Lower leg skin (tissue), 3 donors: ENCODE measurements around the gene CHD6.

Experiments used
- POLR2A ChIP-seq, 2 donors: fragments of 450-650 bp; IDR thresholded peaks; one replicate each; pipeline ENCODE4 v1.6.1; 2016 to 2017; ENCODE audit warnings: antibody characterized with exemption in 2 of 2, mild to moderate bottlenecking in 1 of 2, moderate library complexity in 1 of 2
- TF ChIP-seq, protein P1 (sequence below), 3 donors: fragments of 450-650 bp; IDR thresholded peaks; one replicate each; pipeline ENCODE4 v1.5.1; 2016; ENCODE audit warnings: antibody characterized with exemption in 3 of 3, mild to moderate bottlenecking in 3 of 3, moderate library complexity in 2 of 3

DNA sequence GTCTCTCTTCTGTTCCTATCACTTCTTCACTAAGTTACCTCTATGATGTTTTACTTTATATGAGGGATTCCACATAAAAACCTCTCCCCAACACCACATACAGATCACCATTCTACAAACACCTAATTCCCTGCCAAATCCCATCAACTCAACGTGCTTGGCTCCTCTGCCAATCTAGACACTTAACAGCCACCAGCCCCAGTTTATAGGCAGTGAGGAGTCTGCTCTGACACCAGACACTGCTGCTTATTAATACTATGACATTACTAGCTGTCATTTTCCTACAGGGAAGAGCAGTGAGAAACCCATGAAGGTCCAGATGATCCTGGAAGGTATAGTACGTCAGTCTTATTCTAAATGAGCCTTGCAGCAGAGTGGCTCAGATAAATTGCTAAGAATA, 104.3 kb downstream of the CHD6 start:
- TF ChIP-seq, protein P1, sequence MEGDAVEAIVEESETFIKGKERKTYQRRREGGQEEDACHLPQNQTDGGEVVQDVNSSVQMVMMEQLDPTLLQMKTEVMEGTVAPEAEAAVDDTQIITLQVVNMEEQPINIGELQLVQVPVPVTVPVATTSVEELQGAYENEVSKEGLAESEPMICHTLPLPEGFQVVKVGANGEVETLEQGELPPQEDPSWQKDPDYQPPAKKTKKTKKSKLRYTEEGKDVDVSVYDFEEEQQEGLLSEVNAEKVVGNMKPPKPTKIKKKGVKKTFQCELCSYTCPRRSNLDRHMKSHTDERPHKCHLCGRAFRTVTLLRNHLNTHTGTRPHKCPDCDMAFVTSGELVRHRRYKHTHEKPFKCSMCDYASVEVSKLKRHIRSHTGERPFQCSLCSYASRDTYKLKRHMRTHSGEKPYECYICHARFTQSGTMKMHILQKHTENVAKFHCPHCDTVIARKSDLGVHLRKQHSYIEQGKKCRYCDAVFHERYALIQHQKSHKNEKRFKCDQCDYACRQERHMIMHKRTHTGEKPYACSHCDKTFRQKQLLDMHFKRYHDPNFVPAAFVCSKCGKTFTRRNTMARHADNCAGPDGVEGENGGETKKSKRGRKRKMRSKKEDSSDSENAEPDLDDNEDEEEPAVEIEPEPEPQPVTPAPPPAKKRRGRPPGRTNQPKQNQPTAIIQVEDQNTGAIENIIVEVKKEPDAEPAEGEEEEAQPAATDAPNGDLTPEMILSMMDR (IDR thresholded peaks at IDR 0.05): no peak
- TF ChIP-seq POLR2A (IDR thresholded peaks at IDR 0.05): no peak
